GM20431 (cell line): ENCODE results near the gene ATXN1.
"Not testable (repeated sequence)": the region's sequence is repeated elsewhere in the genome, so short reads cannot be mapped to it uniquely, and the experiment has no call there.

ENCODE experiments used
- in situ Hi-C: fragments of 300-500 bp; cut with MseI, MboI; formaldehyde crosslinking; loops from one replicate; pipeline ENCODE4 v1.15.0; 2020; ENCODE audit warnings: low sequenced_read_pairs; ENCODE audit not compliant: unreplicated experiment

Gene ATXN1

GRCh38 chr6:16760516-16761470, at the start of gene ATXN1:
ATXN1 (minus strand) TSS chr6:16761460.
- in situ Hi-C loops, result loop anchor here (25.0 kb wide), 1 partner anchor 423 kb away; no protein-coding TSS in a partner anchor

GRCh38 chr6:16810411-16810810, 49.2 kb upstream of the ATXN1 start:
- in situ Hi-C loops, result no loop called here

- in situ Hi-C loops, result no loop called here
Observed at GRCh38 chr6:16809753-16810358, 48.6 kb upstream of the ATXN1 start.

GRCh38 chr6:16807956-16808355, 46.7 kb upstream of the ATXN1 start:
- in situ Hi-C loops, result no loop called here

- in situ Hi-C loops, result no loop called here
Observed at GRCh38 chr6:16806363-16806762, 45.1 kb upstream of the ATXN1 start.

GRCh38 chr6:16805243-16805950, 44.1 kb upstream of the ATXN1 start:
- in situ Hi-C loops, result no loop called here

- in situ Hi-C loops, result no loop called here
Observed at GRCh38 chr6:16804546-16805242, 43.4 kb upstream of the ATXN1 start.

- in situ Hi-C loops, result no loop called here
Observed at GRCh38 chr6:16803294-16804200, 42.3 kb upstream of the ATXN1 start.

- in situ Hi-C loops, result no loop called here
Observed at GRCh38 chr6:16802071-16802470, 40.8 kb upstream of the ATXN1 start.

- in situ Hi-C loops, result no loop called here
Observed at GRCh38 chr6:16800942-16801341, 39.7 kb upstream of the ATXN1 start.

GRCh38 chr6:16800341-16800740, 39.1 kb upstream of the ATXN1 start:
- in situ Hi-C loops, result no loop called here

GRCh38 chr6:16799279-16800193, 38.3 kb upstream of the ATXN1 start:
- in situ Hi-C loops, result no loop called here

GRCh38 chr6:16793828-16794412, 32.7 kb upstream of the ATXN1 start:
- in situ Hi-C loops, result no loop called here

GRCh38 chr6:16789329-16790038, 28.2 kb upstream of the ATXN1 start:
- in situ Hi-C loops, result no loop called here

GRCh38 chr6:16787128-16787682, 25.9 kb upstream of the ATXN1 start:
- in situ Hi-C loops, result no loop called here

- in situ Hi-C loops, result no loop called here
Observed at GRCh38 chr6:16785496-16785895, 24.2 kb upstream of the ATXN1 start.

- in situ Hi-C loops, result not testable (repeated sequence)
Observed at GRCh38 chr6:16784957-16785356, 23.7 kb upstream of the ATXN1 start.
